IMR-90 (cell line): ENCODE results near the gene COL8A1. TPM values are rescaled to one million over a fixed set of nuclear protein-coding genes. Genes with fewer than 3 reads are reported as not detected.

Experiments
- ATAC-seq: fragments of 200-7000 bp; cut with Tn5 transposase; 2 replicates; pipeline ENCODE4 v1.9.1; 2020; ENCODE audit warnings: low read depth, mild to moderate bottlenecking, moderate library complexity
- BruUV-seq: library from RNA; stranded (reverse); fragments of 400-500 nt; replicated peaks from 2 replicates; lab custom pipeline; 2021; lab: Mats Ljungman, UMichigan
- CTCF ChIA-PET: fragments of 300-600 bp; formaldehyde crosslinking; extraction: SDS; loops from one replicate; lab custom pipeline; 2021; ENCODE audit warnings: antibody characterized with exemption; lab: Yijun Ruan, JAX
- POLR2A ChIA-PET: fragments of 300-600 bp; sonication (Branson Sonifier 250); formaldehyde crosslinking; loops from one replicate; lab custom pipeline; 2022; ENCODE audit warnings: antibody characterized with exemption; ENCODE audit not compliant: unreplicated experiment; lab: Charles Lee
- DNase-seq: peaks from one replicate; pipeline ENCODE4 v3.0.0; 2013
- H2AFZ ChIP-seq: replicated peaks from 2 replicates; pipeline ENCODE3; 2013; ENCODE audit warnings: low read length, mild to moderate bottlenecking; ENCODE audit not compliant: poor library complexity
- H2AK5ac ChIP-seq: 2 replicates; pipeline ENCODE4 v1.6.1; 2013; ENCODE audit warnings: low read depth, low read length, inconsistent platforms
- H2AK9ac ChIP-seq: replicated peaks from 2 replicates; pipeline ENCODE3; 2013; ENCODE audit warnings: mild to moderate bottlenecking, low read depth, low read length, moderate library complexity; ENCODE audit not compliant: poor library complexity
- H2BK120ac ChIP-seq: 2 replicates; pipeline ENCODE4 v1.6.1; 2013; ENCODE audit warnings: low read depth, low read length, inconsistent platforms
- H2BK15ac ChIP-seq: 3 replicates; pipeline ENCODE4 v1.6.1; 2013; ENCODE audit warnings: low read depth, low read length, inconsistent platforms
- H2BK20ac ChIP-seq: 2 replicates; pipeline ENCODE4 v1.6.1; 2013; ENCODE audit warnings: low read depth, mild to moderate bottlenecking, inconsistent platforms, low read length, moderate library complexity
- H2BK5ac ChIP-seq: 2 replicates; pipeline ENCODE4 v1.6.1; 2013; ENCODE audit warnings: mild to moderate bottlenecking, low read depth, low read length, inconsistent platforms; ENCODE audit not compliant: poor library complexity, severe bottlenecking
- H3K14ac ChIP-seq: replicated peaks from 2 replicates; pipeline ENCODE4 v1.6.1; 2013; ENCODE audit warnings: low read depth, low read length, inconsistent platforms
- H3K18ac ChIP-seq: 2 replicates; pipeline ENCODE4 v1.6.1; 2013; ENCODE audit warnings: low read depth, low read length, control low read depth
- H3K23ac ChIP-seq: 2 replicates; pipeline ENCODE4 v1.6.1; 2013; ENCODE audit warnings: low read depth, low read length, inconsistent platforms
- H3K27ac ChIP-seq: 2 replicates; pipeline ENCODE4 v1.5.1; 2013; ENCODE audit warnings: mild to moderate bottlenecking, control low read depth, low read length; ENCODE audit not compliant: insufficient read depth
- H3K27me3 ChIP-seq: 2 replicates; pipeline ENCODE4 v1.6.1; 2013; ENCODE audit warnings: low read length; ENCODE audit not compliant: control insufficient read depth, insufficient read depth
- H3K36me3 ChIP-seq: 2 replicates; pipeline ENCODE4 v1.6.1; 2013; ENCODE audit warnings: low read length, mixed read lengths; ENCODE audit not compliant: control insufficient read depth, insufficient read depth
- H3K4ac ChIP-seq: 2 replicates; pipeline ENCODE4 v1.6.1; 2013; ENCODE audit warnings: low read depth, low read length, inconsistent platforms
- H3K4me1 ChIP-seq: 2 replicates; pipeline ENCODE4 v1.6.1; 2013; ENCODE audit warnings: low read length, mixed read lengths; ENCODE audit not compliant: control insufficient read depth, insufficient read depth
- H3K4me2 ChIP-seq: 2 replicates; pipeline ENCODE4 v1.6.1; 2013; ENCODE audit warnings: low read depth, mild to moderate bottlenecking, control low read depth, low read length, moderate library complexity
- H3K4me3 ChIP-seq: 2 replicates; pipeline ENCODE4 v1.5.1; 2013; ENCODE audit warnings: low read depth, mild to moderate bottlenecking, control low read depth, low read length, moderate library complexity; ENCODE audit not compliant: insufficient read depth
- H3K56ac ChIP-seq: 2 replicates; pipeline ENCODE4 v1.6.1; 2013; ENCODE audit warnings: low read length, inconsistent platforms; ENCODE audit not compliant: insufficient read depth; ENCODE audit errors: extremely low read depth
- H3K79me1 ChIP-seq, 2 experiments: 2 replicates each; pipeline ENCODE4 v1.6.1; 2013; ENCODE audit warnings: low read length in 2 of 2, inconsistent platforms in 1 of 2, low read depth in 1 of 2
- H3K9ac ChIP-seq: 2 replicates; pipeline ENCODE4 v1.6.1; 2013; ENCODE audit warnings: low read depth, low read length, control low read depth
- H3K9me1 ChIP-seq: 2 replicates; pipeline ENCODE4 v1.6.1; 2013; ENCODE audit warnings: low read length, inconsistent platforms; ENCODE audit not compliant: insufficient read depth
- H3K9me3 ChIP-seq: 2 replicates; pipeline ENCODE4 v1.6.1; 2013; ENCODE audit warnings: low read length; ENCODE audit not compliant: control insufficient read depth, insufficient read depth
- H4K20me1 ChIP-seq: 2 replicates; pipeline ENCODE4 v1.6.1; 2013; ENCODE audit warnings: low read length, inconsistent platforms; ENCODE audit not compliant: insufficient read depth
- H4K5ac ChIP-seq: 2 replicates; pipeline ENCODE4 v1.6.1; 2013; ENCODE audit warnings: mild to moderate bottlenecking, low read depth, low read length, control low read depth
- H4K8ac ChIP-seq, 2 experiments: 2 replicates each; pipeline ENCODE4 v1.6.1; 2013; ENCODE audit warnings: low read depth in 2 of 2, low read length in 2 of 2, control low read depth in 1 of 2, inconsistent platforms in 1 of 2
- H4K91ac ChIP-seq: 2 replicates; pipeline ENCODE4 v1.6.1; 2013; ENCODE audit warnings: low read depth, low read length, inconsistent platforms; ENCODE audit not compliant: insufficient read depth
- CEBPB ChIP-seq: IDR thresholded peaks from 2 replicates; pipeline ENCODE4 v1.6.1; 2012; ENCODE audit warnings: low read depth, low read length, improper control_type of control experiment
- CHD1 ChIP-seq: IDR thresholded peaks from 2 replicates; pipeline ENCODE4 v1.6.1; 2012; ENCODE audit warnings: low read depth, low read length, improper control_type of control experiment
- FOS ChIP-seq: fragments of 150-350 bp; IDR thresholded peaks from 2 replicates; pipeline ENCODE4 v1.6.1; 2016; ENCODE audit warnings: low read depth, low read length
- MAFK ChIP-seq: IDR thresholded peaks from 2 replicates; pipeline ENCODE4 v1.6.1; 2012; ENCODE audit warnings: low read depth, low read length, improper control_type of control experiment
- MAZ ChIP-seq: IDR thresholded peaks from 2 replicates; pipeline ENCODE4 v1.6.1; 2012; ENCODE audit warnings: low read depth, mild to moderate bottlenecking, low read length, improper control_type of control experiment, moderate library complexity, borderline replicate concordance
- MXI1 ChIP-seq: IDR thresholded peaks from 2 replicates; pipeline ENCODE4 v1.6.1; 2012; ENCODE audit warnings: low read depth, mild to moderate bottlenecking, low read length, moderate library complexity, borderline replicate concordance
- NFE2L2 ChIP-seq: fragments of 150-350 bp; IDR thresholded peaks from 2 replicates; pipeline ENCODE4 v1.6.1; 2016; ENCODE audit warnings: low read depth, mild to moderate bottlenecking, low read length
- RAD21 ChIP-seq: IDR thresholded peaks from 2 replicates; pipeline ENCODE4 v1.6.1; 2012; ENCODE audit warnings: low read length, improper control_type of control experiment
- RCOR1 ChIP-seq: IDR thresholded peaks from 2 replicates; pipeline ENCODE4 v1.6.1; 2012; ENCODE audit warnings: mild to moderate bottlenecking, low read length, improper control_type of control experiment; ENCODE audit not compliant: insufficient replicate concordance
- RFX5 ChIP-seq: IDR thresholded peaks from 2 replicates; pipeline ENCODE4 v1.8.0; 2012; ENCODE audit warnings: low read depth, mild to moderate bottlenecking, low read length, moderate library complexity
- WGBS, 2 experiments: methylation state at CpG; one replicate each; pipeline versions ENCODE4 v1.1.5 to v1.1.7; 2013; ENCODE audit warnings: missing lambda C conversion rate in 2 of 2; ENCODE audit not compliant: insufficient read length in 1 of 2; ENCODE audit errors: extremely low coverage in 2 of 2; 5-methylcytosine and 5-hydroxymethylcytosine counted together
- dilution Hi-C: fragments of 300-500 bp; cut with HindIII; formaldehyde crosslinking; loops from one replicate; pipeline ENCODE4 v1.14.3; 2018; ENCODE audit warnings: low sequenced_read_pairs; ENCODE audit not compliant: unreplicated experiment
- in situ Hi-C: fragments of 300-500 bp; cut with MboI; formaldehyde crosslinking; loops from 3 replicates; pipeline ENCODE4 v1.14.3; 2019; ENCODE audit warnings: low sequenced_read_pairs, inconsistent platforms, mixed read lengths
- intact Hi-C: fragments of 100-400 bp; cut with micrococcal nuclease; formaldehyde crosslinking; loops from 2 replicates; pipeline ENCODE4 v1.10.0; 2022
- polyA plus RNA-seq, 3 experiments: library from polyadenylated mRNA; depleted of rRNA; stranded (reverse); fragments of >200 nt; gene quantifications; 2 replicates each; pipeline ENCODE4 v1.2.3, GENCODE V29; 2012; ENCODE audit warnings: low replicate concordance in 1 of 3
- total RNA-seq: library from RNA; depleted of rRNA; stranded (reverse); fragments of >200 nt; gene quantifications from 2 replicates; pipeline ENCODE4 v1.2.3, GENCODE V29; 2012
- TF ChIP-seq, protein P1 (sequence below): conservative IDR thresholded peaks from 2 replicates; pipeline ENCODE4 v1.5.1; 2012; ENCODE audit warnings: mild to moderate bottlenecking, low read depth, low read length, improper control_type of control experiment
- TF ChIP-seq, protein P2 (sequence below): fragments of 150-350 bp; IDR thresholded peaks from 2 replicates; pipeline ENCODE4 v1.6.1; 2016; ENCODE audit warnings: low read depth, mild to moderate bottlenecking, low read length, moderate library complexity, borderline replicate concordance
- TF ChIP-seq, protein P3 (sequence below): fragments of 150-350 bp; IDR thresholded peaks from 2 replicates; pipeline ENCODE4 v1.6.1; 2017; ENCODE audit warnings: mild to moderate bottlenecking, antibody characterized with exemption, low read length, low read depth

Gene COL8A1
- total and polyA plus RNA-seq, 2 of the 4 experiments (the other 2 are of a cell fraction), result 119 to 151 TPM

- no peak overlapping the region for H3K27ac ChIP-seq
- no peak overlapping the region for H3K4me3 ChIP-seq
- ChIA-PET CTCF (interaction anchor here (0.8 kb wide), 1 partner anchor 71 kb away, joined by 3 read pairs; no protein-coding TSS in a partner anchor), POLR2A (no interaction called here)
- no peak for ATAC-seq
- H2AK9ac ChIP-seq, result no peak overlapping the region
- H2AK5ac ChIP-seq, result no peak overlapping the region
- no peak overlapping the region for H3K18ac ChIP-seq
- TF ChIP-seq MAZ (no peak), CEBPB (no peak), MXI1 (no peak), FOS (no peak), MAFK (no peak), RCOR1 (no peak), CHD1 (no peak), RFX5 (no peak), NFE2L2 (no peak), RAD21 (no peak)
- TF ChIP-seq, protein P1, sequence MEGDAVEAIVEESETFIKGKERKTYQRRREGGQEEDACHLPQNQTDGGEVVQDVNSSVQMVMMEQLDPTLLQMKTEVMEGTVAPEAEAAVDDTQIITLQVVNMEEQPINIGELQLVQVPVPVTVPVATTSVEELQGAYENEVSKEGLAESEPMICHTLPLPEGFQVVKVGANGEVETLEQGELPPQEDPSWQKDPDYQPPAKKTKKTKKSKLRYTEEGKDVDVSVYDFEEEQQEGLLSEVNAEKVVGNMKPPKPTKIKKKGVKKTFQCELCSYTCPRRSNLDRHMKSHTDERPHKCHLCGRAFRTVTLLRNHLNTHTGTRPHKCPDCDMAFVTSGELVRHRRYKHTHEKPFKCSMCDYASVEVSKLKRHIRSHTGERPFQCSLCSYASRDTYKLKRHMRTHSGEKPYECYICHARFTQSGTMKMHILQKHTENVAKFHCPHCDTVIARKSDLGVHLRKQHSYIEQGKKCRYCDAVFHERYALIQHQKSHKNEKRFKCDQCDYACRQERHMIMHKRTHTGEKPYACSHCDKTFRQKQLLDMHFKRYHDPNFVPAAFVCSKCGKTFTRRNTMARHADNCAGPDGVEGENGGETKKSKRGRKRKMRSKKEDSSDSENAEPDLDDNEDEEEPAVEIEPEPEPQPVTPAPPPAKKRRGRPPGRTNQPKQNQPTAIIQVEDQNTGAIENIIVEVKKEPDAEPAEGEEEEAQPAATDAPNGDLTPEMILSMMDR, result no peak
- TF ChIP-seq, protein P2, sequence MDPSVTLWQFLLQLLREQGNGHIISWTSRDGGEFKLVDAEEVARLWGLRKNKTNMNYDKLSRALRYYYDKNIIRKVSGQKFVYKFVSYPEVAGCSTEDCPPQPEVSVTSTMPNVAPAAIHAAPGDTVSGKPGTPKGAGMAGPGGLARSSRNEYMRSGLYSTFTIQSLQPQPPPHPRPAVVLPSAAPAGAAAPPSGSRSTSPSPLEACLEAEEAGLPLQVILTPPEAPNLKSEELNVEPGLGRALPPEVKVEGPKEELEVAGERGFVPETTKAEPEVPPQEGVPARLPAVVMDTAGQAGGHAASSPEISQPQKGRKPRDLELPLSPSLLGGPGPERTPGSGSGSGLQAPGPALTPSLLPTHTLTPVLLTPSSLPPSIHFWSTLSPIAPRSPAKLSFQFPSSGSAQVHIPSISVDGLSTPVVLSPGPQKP, result no peak
- TF ChIP-seq, protein P3, sequence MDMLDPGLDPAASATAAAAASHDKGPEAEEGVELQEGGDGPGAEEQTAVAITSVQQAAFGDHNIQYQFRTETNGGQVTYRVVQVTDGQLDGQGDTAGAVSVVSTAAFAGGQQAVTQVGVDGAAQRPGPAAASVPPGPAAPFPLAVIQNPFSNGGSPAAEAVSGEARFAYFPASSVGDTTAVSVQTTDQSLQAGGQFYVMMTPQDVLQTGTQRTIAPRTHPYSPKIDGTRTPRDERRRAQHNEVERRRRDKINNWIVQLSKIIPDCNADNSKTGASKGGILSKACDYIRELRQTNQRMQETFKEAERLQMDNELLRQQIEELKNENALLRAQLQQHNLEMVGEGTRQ, result no peak
- no peak overlapping the region for H2AFZ ChIP-seq
- H3K79me1 ChIP-seq, result no peaks in the 10 kb centered on the region; a peak in 1 of 4 replicates
- H3K9ac ChIP-seq, result no peak overlapping the region
- no peak overlapping the region for H4K5ac ChIP-seq
- WGBS, 2 experiments, result 100% methylated on average over 2 of the region's 3 CpGs; no CpG with 5 or more reads in 1 of the 2 experiments
- no peak overlapping the region for H3K4ac ChIP-seq
- H2BK5ac ChIP-seq, result no peak overlapping the region
- H3K14ac ChIP-seq, result no peak overlapping the region
- DNase-seq, result no peak
- H3K4me1 ChIP-seq, result peaks cover 7% of the 10 kb centered on the region
- BruUV-seq, result no TSS peak
- no peaks in the 10 kb centered on the region for H3K36me3 ChIP-seq
- no peak overlapping the region for H3K23ac ChIP-seq
- no peak overlapping the region for H4K8ac ChIP-seq
- dilution Hi-C loops (no loop called here), in situ Hi-C loops (no loop called here), intact Hi-C loops (no loop called here)
- no peak overlapping the region for H3K4me2 ChIP-seq
- H4K20me1 ChIP-seq, result no peaks in the 10 kb centered on the region
- H3K56ac ChIP-seq, result no peak overlapping the region
- no peaks in the 10 kb centered on the region for H3K27me3 ChIP-seq
- no peak overlapping the region for H2BK120ac ChIP-seq
- no peak overlapping the region for H2BK20ac ChIP-seq
- H2BK15ac ChIP-seq, result no peak overlapping the region
- H4K91ac ChIP-seq, result no peak overlapping the region
- H3K9me1 ChIP-seq, result peaks cover 5% of the 10 kb centered on the region; the same call in 1 of the 2 replicates
- H3K9me3 ChIP-seq, result no peaks in the 10 kb centered on the region
These were observed 78.1 kb downstream of the COL8A1 start for GRCh38 chr3:99716463-99716995.
